Ramos (cell line): ENCODE data around the gene RAB24.
"Not testable (repeated sequence)": the region's sequence is repeated elsewhere in the genome, so short reads cannot be mapped to it uniquely, and the experiment has no call there.

ENCODE experiments used
- in situ Hi-C: fragments of 300-500 bp; cut with MboI; formaldehyde crosslinking; loops from one replicate; pipeline ENCODE4 v1.14.3; 2022; ENCODE audit warnings: low sequenced_read_pairs; ENCODE audit not compliant: unreplicated experiment

The RAB24 gene

DNA sequence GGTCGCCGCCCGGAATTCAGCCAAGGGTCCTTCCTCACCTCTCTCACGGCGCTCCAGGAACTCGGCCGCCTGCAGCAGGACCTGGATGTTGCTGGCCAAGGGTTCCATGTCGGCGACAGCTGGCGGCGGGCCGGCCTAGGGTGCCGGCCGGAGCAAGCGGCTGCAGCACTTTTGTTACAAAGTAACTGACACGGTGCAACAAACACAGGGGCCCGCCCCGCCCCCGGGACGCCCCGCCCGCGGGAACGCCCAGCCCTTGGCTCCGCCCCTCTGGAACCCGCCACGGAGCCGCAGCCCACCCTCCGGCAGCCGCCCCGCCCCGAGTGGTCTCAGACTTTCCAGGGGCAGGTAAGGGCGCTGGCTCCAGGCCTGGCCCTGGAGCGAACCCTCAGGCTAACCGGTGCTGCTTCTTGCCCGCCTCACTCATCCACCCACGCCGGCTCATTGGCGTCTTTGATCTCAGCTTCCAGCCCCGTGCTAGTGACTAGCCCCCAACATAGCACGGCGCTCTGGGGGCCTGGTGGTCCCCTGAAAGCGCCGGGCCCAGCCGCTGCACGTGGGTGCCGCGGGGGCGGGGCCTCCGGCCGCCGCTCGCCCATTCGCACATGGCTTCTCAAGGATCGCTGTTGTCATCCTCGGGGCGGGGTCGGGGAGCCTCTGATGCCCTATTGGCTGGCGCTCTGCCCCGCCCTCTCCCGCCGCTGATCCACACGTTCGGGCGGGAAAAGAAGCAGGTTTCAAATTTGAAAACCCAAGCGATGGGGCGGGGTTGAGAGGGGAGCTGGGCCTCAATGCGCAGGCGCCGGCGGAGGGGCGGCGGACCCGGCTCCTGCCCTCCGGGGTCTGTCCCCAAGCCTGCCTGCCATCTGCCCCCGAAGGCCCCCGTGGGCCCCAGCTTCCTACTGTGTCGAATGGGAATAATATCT is 8.5 kb upstream of the RAB24 start, which contains the start of gene MXD3:
TSS of gene MXD3 (minus strand) at position 176 of the 926 bp plus-strand sequence. CDS start at position 108, 68 bp downstream.
- in situ Hi-C loops, result loop anchor here (5.0 kb wide), 2 partner anchors 145 to 195 kb away; no protein-coding TSS in a partner anchor

DNA sequence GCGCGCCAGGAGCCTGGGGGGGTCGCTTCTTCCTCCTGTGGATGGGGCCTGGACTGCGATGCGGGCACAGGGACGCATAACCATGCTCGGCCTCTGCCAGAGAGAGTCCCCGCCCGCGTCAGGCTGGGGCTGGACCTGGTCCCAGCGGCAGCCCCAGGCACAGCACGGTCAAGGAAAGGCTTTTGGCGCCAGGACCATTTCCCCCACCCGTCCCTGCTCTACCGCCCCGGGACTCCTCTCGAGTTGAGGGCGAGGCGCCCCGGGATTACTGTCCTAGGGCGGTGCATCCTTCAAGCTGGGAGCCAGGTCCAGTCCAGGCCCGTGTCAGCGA is 7.8 kb upstream of the RAB24 start:
- in situ Hi-C loops, result loop anchor here (5.0 kb wide), 2 partner anchors 146 to 194 kb away; no protein-coding TSS in a partner anchor

- in situ Hi-C loops, result loop anchor here (5.0 kb wide), 2 partner anchors 146 to 194 kb away; no protein-coding TSS in a partner anchor
Measured at GRCh38 chr5:177310757-177311391, 7.4 kb upstream of the RAB24 start.

GRCh38 chr5:177310332-177310731 is 6.8 kb upstream of the RAB24 start:
- in situ Hi-C loops, result loop anchor here (5.0 kb wide), 2 partner anchors 147 to 193 kb away; no protein-coding TSS in a partner anchor

DNA sequence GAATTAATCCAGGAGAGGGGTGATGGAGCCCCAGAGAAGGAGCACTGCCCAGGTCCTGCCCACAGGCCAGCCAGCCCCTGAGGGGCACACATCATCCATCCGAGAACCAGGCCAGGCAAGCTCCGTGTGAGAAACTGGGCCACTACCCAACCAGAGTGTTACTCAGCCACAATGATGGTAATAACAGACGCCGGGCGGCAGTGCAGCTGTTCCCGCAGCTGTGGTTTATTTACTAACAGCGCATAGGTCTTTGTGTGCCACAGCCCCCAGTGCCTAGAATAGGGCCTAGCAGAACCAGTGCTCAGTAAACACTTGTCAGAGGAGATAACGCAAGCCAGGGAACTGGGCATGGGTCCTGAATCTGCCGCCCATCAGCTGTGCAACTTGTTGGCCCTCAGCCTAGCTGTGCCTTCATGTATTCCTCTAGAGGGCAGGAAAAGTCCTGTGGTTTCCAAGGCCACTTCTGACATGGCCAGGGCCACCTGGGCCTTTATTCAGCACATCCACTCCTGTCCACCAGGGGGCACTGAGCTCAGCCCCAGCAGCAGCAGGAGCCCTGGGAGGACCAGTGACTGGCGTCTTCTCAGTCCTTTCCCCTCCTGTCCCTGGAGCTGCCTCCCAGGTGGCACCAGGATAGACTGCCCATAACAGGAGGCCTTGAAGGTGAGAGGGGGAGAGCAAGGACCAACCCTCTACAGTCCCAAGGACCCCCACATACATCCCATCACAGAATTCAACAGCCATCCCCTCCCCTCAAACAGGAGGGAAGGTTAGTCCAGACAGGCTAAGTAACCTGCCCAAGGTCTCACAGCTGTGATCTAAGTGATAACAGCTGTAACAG is 6.1 kb upstream of the RAB24 start:
- in situ Hi-C loops, result loop anchor here (5.0 kb wide), 2 partner anchors 148 to 192 kb away; no protein-coding TSS in a partner anchor

- in situ Hi-C loops, result no loop called here
Measured at GRCh38 chr5:177308740-177309139, 5.2 kb upstream of the RAB24 start.

DNA sequence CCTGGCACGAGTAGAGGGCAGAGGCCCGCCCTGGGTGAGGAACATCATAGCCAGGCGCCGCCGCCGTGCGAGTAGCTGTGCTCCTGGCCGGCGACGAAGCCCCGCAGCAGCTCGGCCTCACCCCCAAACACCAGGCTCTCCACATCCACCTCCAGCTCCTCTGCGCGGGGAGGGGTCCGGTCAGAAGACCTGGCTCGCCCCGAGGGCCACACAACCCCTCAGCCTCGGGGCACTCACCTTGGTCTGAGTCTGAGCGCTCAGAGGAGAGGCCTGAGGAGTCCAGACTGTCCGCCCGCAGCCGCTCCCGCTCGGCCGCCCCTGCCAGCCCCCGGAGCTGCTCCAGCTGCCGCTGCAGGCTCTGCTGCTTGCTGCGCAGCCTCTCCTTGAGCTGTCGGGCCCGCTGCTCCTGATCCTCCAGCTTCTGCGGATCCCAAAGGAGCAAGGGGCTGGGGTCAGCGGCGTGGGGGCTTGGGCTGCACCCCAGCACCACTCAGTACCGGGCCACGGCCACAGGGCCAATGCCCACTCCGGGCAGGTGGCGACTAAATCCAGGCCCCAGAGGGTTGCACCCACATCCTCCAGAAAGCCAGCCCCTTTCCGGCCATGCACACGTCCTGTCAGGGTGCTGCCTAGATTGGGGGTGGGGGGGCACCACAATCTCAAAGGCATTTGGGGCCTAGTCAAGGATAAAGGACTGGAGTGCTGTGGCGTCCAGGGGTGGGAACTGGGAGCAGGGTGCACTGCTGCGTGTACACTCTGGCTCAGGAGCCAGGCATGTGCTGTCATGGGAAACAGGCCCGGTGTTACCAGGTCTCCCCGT is 4.2 kb upstream of the RAB24 start:
- in situ Hi-C loops, result no loop called here

- in situ Hi-C loops, result no loop called here
Measured at GRCh38 chr5:177306674-177307543, 3.4 kb upstream of the RAB24 start.

DNA sequence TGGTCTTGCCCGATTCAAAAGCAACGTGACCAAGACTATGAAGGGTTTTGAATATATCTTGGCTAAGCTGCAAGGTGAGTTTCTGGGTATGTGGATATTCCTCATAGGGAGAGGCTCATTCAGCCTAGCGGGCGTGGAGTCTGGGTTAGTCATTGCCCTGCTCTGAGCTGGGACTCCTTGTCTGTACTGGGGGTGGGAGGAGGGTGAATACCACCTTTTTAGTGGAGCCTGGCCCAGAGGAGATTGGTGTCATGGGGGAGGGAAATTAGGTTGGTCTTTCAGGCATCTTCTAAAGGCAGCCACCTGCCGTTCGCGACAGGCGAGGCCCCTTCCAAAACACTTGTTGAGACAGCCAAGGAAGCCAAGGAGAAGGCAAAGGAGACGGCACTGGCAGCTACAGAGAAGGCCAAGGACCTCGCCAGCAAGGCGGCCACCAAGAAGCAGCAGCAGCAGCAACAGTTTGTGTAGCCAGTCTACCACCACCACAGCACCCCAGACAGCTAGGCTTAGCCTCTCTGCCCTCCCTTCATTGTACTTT is 2.7 kb upstream of the RAB24 start:
- in situ Hi-C loops, result not testable (repeated sequence)

DNA sequence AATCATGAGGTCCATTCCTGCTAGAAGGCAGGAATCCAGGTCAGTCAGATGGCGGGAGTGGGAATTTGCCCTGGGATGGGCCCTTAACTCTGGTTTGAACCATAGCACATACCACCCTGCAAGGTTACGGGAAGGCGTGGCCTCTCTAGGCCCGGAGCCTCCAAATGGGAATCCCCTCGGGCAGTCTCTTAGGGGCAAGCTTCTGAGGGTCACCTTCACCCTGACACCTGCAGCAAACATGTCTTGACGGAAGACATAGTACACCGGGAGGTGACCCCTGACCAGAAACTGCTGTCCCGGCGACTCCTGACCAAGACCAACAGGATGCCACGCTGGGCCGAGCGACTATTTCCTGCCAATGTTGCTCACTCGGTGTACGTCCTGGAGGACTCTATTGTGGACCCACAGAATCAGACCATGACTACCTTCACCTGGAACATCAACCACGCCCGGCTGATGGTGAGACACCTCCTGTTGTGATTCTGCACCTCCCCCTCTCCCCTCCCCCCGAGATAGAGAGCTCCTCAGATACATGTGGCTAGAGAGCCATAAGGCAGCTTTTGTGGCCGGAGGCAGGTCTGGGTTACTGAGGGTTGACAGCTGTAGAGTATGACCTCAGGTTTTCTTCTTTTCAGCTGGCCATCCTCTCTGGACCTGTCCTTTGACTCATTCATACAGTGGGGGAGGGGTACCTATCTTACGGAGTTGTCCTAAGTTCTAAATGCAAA is 1.0 kb upstream of the RAB24 start:
- in situ Hi-C loops, result no loop called here

GRCh38 chr5:177303925-177304391 is 439 bp upstream of the RAB24 start:
- in situ Hi-C loops, result no loop called here

DNA sequence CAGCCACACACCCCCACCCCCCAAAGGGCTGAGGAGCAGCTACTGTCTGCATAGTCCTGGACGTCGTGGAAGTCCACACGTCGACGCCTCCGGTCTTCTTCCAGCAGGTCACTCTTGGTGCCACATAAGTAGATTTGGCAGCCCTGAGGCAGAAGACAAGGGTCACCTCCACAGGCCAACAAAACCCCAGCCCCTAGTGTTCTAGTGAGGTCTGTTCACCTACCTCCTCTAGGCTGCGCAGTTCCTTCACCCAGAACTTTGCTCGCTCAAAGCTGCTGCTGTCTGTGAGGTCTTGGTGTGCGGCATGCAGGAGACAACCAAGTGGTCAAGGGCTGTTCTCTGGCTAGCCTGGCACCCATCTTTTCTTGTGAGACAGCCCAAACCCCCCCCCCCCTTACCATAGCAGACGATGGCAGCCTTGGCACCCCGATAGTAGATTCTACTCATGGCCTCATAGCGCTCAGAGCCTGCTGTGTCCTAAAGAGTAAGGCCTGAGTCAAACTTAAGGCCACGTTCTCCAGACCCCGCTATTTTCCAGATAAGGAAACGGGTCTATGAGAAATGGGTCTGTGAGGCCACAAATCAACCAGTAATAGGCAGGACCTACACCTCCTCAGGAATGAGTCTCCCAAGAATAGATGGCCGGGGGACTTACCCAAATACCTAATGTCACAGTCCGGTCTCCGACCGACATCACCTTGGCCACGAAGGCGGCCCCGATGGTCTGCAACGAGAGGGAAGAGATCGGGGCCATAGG is 987 bp downstream of the RAB24 start:
- in situ Hi-C loops, result no loop called here

DNA sequence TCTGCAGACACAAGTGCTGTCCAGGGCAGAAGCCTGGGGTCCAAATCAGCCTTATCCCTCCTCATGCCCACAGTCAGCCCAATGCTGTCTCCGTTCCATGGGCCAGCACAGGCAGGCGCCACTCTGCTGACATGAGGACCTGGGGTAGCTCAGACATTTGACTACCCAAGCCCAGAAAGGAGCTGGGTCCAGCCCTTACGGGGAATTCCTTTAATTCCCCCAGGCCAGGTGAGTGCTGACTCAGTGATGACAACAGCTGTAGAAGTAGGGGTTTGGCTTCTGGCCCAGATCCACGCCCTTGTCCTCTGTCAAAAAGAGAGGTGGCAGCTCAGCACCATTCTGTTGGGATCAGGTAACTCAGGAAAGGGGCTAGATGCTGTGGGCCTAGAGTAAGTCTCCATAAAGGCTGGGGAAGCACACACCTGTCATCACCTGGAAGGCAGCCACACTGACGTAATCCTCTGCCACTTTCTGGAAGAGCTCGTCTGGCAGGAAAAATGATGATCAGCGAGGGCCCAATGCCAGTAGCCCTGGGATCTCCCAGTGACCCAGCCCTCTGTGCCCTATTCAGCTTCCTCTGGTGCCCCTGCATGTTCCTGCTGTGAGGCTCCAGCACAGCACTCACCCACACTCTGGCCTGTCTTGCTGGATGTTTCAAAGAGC is 1.9 kb downstream of the RAB24 start:
- in situ Hi-C loops, result no loop called here

DNA sequence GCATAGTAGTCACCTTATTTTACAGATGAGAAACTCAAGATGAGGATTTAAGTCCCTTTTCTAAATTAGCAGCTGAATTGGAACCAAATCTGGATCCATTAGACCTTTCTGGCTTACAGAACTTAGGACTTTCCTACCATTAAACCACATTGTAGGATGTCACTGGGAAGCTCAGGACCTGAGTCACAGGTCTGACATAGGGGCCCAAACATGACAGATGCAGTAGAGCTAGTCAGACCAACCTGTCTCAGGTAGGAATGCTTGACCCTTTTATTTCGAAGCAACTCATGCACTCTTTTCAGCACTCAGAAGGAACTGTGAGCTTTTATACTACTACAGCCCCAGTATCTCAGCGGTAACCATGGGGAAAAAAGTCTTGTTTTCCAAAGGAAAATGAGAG is 2.6 kb downstream of the RAB24 start:
- in situ Hi-C loops, result no loop called here

DNA sequence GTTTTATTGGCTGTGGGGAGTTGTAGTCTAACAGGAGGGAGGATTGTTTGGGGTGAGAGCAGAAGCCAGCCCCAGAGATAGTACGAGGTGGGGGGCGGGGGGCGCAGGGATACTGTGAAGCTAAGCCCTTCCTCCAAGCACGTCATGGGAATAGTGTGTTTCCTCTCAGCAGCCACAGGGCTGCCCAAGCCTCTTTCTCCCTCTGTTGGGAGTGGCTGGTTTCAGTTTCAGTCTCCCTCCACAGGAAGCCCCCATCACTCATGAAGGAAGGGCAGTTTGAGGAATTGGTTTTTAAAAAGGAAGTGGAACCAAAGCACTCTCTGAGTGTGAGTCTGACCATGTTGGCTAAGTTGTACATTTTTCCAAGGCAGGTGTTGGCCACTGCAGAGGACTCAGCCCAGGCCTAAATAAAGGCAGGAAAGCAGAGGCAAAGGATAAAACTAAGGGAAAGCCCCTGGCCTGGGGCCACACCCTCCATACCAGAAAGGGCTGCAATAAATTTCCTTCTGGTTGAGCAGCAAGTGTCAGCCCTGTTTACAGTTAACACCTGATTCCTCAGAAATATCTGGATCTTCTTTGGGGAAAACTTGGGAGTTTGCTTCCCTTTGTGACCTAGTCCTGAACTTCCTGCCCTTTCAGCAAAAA is 3.2 kb downstream of the RAB24 start:
- in situ Hi-C loops, result no loop called here

GRCh38 chr5:177299697-177300096 is 3.8 kb downstream of the RAB24 start:
- in situ Hi-C loops, result no loop called here
